Ishikawa (cell line): ENCODE results near the gene TRUB2.

Source experiments
- CEBPB ChIP-seq: IDR thresholded peaks from 2 replicates; pipeline ENCODE4 v1.6.1; 2012
- CREB1 ChIP-seq: IDR thresholded peaks from 2 replicates; pipeline ENCODE4 v1.6.1; 2012; ENCODE audit warnings: low read depth
- EP300 ChIP-seq: IDR thresholded peaks from 2 replicates; pipeline ENCODE4 v1.6.1; 2012; ENCODE audit warnings: borderline replicate concordance
- NFIC ChIP-seq: IDR thresholded peaks from 2 replicates; pipeline ENCODE4 v1.6.1; 2012
- RAD21 ChIP-seq: IDR thresholded peaks from 2 replicates; pipeline ENCODE4 v1.6.1; 2012; ENCODE audit warnings: low read depth
- TAF1 ChIP-seq: IDR thresholded peaks from 2 replicates; pipeline ENCODE4 v1.6.1; 2012; ENCODE audit warnings: low read depth, mild to moderate bottlenecking
- TCF12 ChIP-seq: IDR thresholded peaks from 2 replicates; pipeline ENCODE4 v1.6.1; 2012; ENCODE audit warnings: low read depth
- TEAD4 ChIP-seq: IDR thresholded peaks from 2 replicates; pipeline ENCODE4 v1.6.1; 2012
- ZBTB7A ChIP-seq: IDR thresholded peaks from 2 replicates; pipeline ENCODE4 v1.6.1; 2012; ENCODE audit warnings: low read depth
- TF ChIP-seq, protein P1 (sequence below): IDR thresholded peaks from 2 replicates; pipeline ENCODE4 v1.6.1; 2012; ENCODE audit warnings: low read depth, mild to moderate bottlenecking

DNA sequence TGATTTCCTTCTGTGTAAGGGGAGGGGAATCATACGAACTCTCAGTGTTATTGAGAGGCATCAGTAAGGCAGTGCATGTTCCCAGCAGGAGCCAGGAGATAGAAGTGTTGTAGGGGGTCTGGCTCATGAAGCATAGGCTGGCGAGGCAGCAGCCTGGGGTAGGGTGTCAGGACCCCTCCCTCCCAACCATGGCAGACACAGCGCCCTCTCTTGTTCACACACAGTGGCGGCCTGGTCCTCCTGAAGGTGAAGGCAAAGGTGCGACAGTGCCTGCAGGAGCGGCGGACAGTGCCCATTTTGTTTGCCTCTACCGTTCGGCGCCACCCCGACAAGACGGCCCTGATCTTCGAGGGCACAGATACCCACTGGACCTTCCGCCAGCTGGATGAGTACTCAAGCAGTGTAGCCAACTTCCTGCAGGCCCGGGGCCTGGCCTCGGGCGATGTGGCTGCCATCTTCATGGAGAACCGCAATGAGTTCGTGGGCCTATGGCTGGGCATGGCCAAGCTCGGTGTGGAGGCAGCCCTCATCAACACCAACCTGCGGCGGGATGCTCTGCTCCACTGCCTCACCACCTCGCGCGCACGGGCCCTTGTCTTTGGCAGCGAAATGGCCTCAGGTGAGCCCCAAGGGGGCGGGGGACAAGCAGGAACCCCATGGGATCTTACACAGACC, 22.8 kb upstream of the TRUB2 start:
- no peak for TF ChIP-seq EP300
- no peak for TF ChIP-seq RAD21
- TF ChIP-seq TAF1 = no peak
- TF ChIP-seq CEBPB = no peak
- TF ChIP-seq TCF12 = no peak
- TF ChIP-seq ZBTB7A = no peak
- no peak for TF ChIP-seq CREB1
- no peak for TF ChIP-seq NFIC
- TF ChIP-seq, protein P1, sequence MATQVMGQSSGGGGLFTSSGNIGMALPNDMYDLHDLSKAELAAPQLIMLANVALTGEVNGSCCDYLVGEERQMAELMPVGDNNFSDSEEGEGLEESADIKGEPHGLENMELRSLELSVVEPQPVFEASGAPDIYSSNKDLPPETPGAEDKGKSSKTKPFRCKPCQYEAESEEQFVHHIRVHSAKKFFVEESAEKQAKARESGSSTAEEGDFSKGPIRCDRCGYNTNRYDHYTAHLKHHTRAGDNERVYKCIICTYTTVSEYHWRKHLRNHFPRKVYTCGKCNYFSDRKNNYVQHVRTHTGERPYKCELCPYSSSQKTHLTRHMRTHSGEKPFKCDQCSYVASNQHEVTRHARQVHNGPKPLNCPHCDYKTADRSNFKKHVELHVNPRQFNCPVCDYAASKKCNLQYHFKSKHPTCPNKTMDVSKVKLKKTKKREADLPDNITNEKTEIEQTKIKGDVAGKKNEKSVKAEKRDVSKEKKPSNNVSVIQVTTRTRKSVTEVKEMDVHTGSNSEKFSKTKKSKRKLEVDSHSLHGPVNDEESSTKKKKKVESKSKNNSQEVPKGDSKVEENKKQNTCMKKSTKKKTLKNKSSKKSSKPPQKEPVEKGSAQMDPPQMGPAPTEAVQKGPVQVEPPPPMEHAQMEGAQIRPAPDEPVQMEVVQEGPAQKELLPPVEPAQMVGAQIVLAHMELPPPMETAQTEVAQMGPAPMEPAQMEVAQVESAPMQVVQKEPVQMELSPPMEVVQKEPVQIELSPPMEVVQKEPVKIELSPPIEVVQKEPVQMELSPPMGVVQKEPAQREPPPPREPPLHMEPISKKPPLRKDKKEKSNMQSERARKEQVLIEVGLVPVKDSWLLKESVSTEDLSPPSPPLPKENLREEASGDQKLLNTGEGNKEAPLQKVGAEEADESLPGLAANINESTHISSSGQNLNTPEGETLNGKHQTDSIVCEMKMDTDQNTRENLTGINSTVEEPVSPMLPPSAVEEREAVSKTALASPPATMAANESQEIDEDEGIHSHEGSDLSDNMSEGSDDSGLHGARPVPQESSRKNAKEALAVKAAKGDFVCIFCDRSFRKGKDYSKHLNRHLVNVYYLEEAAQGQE = no peak
- no peak for TF ChIP-seq TEAD4
